Putamen (tissue), 1 donor: Measurements from ENCODE around the gene GPR68.
"Not testable (repeated sequence)": the region's sequence is repeated elsewhere in the genome, so short reads cannot be mapped to it uniquely, and the experiment has no call there.

ENCODE experiments used
- DNase-seq: peaks from one replicate; pipeline ENCODE4 v3.0.0-alpha.2; 2016; ENCODE audit warnings: low spot score

The GPR68 gene

GRCh38 chr14:91190853-91191252 is 53.7 kb downstream of the GPR68 start:
- no peak for DNase-seq

GRCh38 chr14:91187271-91187670 is 57.2 kb downstream of the GPR68 start:
- no peak for DNase-seq

GRCh38 chr14:91186515-91187066 is 57.9 kb downstream of the GPR68 start:
- DNase-seq = no peak

GRCh38 chr14:91185721-91186120 is 58.8 kb downstream of the GPR68 start:
- no peak for DNase-seq

GRCh38 chr14:91184559-91184958 is 59.9 kb downstream of the GPR68 start:
- no peak for DNase-seq

- not testable (repeated sequence) for DNase-seq
Measured at GRCh38 chr14:91182753-91183152, 61.8 kb downstream of the GPR68 start.
